Gastrocnemius medialis (tissue), 4 donors: ENCODE results near the gene HEBP2. TPM values are rescaled to one million over a fixed set of nuclear protein-coding genes. Genes with fewer than 3 reads are reported as not detected.

ENCODE experiments used
- ATAC-seq, 2 donors: fragments of 150-250 bp; one replicate each; pipeline ENCODE4 v1.9.1; 2016
- DNase-seq, 2 donors: peaks; one replicate each; pipeline ENCODE4 v3.0.0-alpha.2; 2019
- H3K27ac ChIP-seq, 4 donors: fragments of 200-600 bp; sonication (generic); 1 replicate in 1 of 4; 2 replicates in 3 of 4; pipeline ENCODE4 v1.5.1; 2016 to 2018; ENCODE audit warnings: mild to moderate bottlenecking in 2 of 4, moderate library complexity in 1 of 4
- H3K27me3 ChIP-seq, 3 donors: fragments of 200-600 bp; sonication (generic) in 2 of 3; 1 replicate in 1 of 3; 2 replicates in 2 of 3; pipeline versions ENCODE4 v1.5.1 to v1.6.0; 2016 to 2019; ENCODE audit warnings: mild to moderate bottlenecking in 1 of 3, moderate library complexity in 1 of 3
- H3K36me3 ChIP-seq, 2 donors: fragments of 200-600 bp; sonication (generic) in 1 of 2; one replicate each; pipeline ENCODE4 v1.5.1; 2017 to 2018
- H3K4me1 ChIP-seq, 2 donors: fragments of 200-600 bp; sonication (generic) in 1 of 2; one replicate each; pipeline ENCODE4 v1.5.1; 2016 to 2017; ENCODE audit warnings: mild to moderate bottlenecking in 2 of 2
- H3K4me3 ChIP-seq, 4 donors: fragments of 200-600 bp; sonication (generic) in 3 of 4; 1 replicate in 1 of 4; 2 replicates in 3 of 4; pipeline ENCODE4 v1.5.1; 2016 to 2019; ENCODE audit warnings: mild to moderate bottlenecking in 2 of 4
- H3K9me3 ChIP-seq, 3 donors: fragments of 200-600 bp; sonication (generic) in 2 of 3; 1 replicate in 1 of 3; 2 replicates in 2 of 3; pipeline ENCODE4 v1.5.1; 2016 to 2019
- CTCF ChIP-seq, 5 experiments: fragments of 450-650 bp in 3 of 5; fragments of 200-600 bp in 2 of 5; sonication (generic) in 2 of 5; IDR thresholded peaks in 4 of 5; conservative IDR thresholded peaks in 1 of 5; 1 replicate in 4 of 5; 2 replicates in 1 of 5; pipeline ENCODE4 v1.5.1; 2016 to 2019; ENCODE audit warnings: antibody characterized with exemption in 5 of 5, mild to moderate bottlenecking in 3 of 5, moderate library complexity in 3 of 5
- POLR2A ChIP-seq, 2 donors: fragments of 450-650 bp; IDR thresholded peaks; one replicate each; pipeline ENCODE4 v1.6.1; 2017; ENCODE audit warnings: antibody characterized with exemption in 2 of 2, mild to moderate bottlenecking in 2 of 2, moderate library complexity in 2 of 2
- in situ Hi-C, 4 donors: fragments of 200-750 bp; cut with MboI; loops; one replicate each; pipeline versions ENCODE4 v1.15.0 to v1.8.0; 2017; ENCODE audit warnings: low sequenced_read_pairs in 4 of 4
- intact Hi-C: fragments of 100-400 bp; cut with DNase I; formaldehyde crosslinking; loops from one replicate; pipeline ENCODE4 v1.15.1; 2023; ENCODE audit warnings: low total_unique reads
- total RNA-seq, 4 donors: library from RNA; depleted of rRNA; stranded (reverse); fragments of >200 nt; gene quantifications; one replicate each; pipeline versions ENCODE4 v1.1.0 to v1.2.3, GENCODE V29; 2016

HEBP2 gene
- total RNA-seq, 4 donors from 2014 or later: 60.3 to 81.5 (median 74.8) TPM

DNA sequence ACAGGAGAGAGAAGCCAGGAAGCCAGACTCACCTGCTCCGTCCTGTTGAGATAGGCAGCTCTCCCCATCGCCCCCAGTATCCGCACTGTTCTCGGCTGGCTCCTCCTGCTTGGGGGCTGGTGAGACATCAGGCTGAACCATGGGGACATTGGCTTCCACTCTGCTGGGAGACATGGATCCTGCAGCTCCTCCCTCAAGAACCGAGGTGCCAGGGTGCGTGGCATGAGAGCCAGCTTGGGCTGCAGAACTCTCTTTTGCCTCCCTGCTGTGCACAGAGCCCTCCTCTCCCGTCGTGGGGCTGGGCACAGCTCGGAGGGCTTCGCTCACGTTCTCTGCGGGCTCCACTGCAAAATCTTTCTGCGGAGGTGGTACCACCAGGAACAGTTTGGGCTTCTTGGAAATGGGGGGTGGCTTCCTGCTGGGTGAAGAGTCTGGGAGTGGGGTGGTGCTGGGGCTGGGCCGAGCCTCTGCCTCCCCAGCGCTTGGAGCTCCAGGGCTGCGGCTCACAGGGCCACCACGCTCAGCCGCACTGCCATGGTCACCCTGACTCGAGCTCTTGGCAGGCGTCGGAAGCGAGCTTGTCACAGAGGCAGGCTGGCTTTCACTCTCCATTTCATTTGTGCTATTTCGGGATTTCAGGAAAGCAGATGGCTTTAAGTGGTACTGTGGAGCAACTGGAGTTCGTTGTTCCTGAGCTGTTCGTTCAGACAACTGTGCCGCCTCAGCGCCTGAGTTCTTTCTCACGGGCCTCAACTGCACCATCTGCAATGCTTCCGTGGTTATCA, 26.5 kb downstream of the HEBP2 start:
- intact Hi-C loops: no loop called here
- ATAC-seq (no peak), DNase-seq (no peak)
- TF ChIP-seq CTCF (IDR thresholded peaks at IDR 0.05 in 4 of 5, conservative IDR thresholded peaks at IDR 0.05 in 1 of 5) (no peak), POLR2A (IDR thresholded peaks at IDR 0.05) (no peak)
- no peaks in the 10 kb centered on the region for H3K36me3 ChIP-seq
- H3K27me3 ChIP-seq: no peaks in the 10 kb centered on the region
- H3K4me1 ChIP-seq: peaks cover 0 to 5% of the 10 kb centered on the region in 2 donors
- in situ Hi-C loops: loop anchor here (5.0 to 25.0 kb wide), 5 partner anchors 84 to 334 kb away; partner anchors contain the start of gene CCDC28A (in 1 of the 4)
- H3K9me3 ChIP-seq: no peaks in the 10 kb centered on the region
- no peak overlapping the region for H3K27ac ChIP-seq
- no peak overlapping the region for H3K4me3 ChIP-seq

GRCh38 chr6:138431256-138432062, 27.4 kb downstream of the HEBP2 start:
- Histone ChIP-seq H3K36me3 (no peaks in the 10 kb centered on the region), H3K4me3 (no peak overlapping the region), H3K27me3 (no peaks in the 10 kb centered on the region), H3K9me3 (no peaks in the 10 kb centered on the region), H3K27ac (no peak overlapping the region), H3K4me1 (peaks cover 0 to 5% of the 10 kb centered on the region in 2 donors)
- in situ Hi-C loops (loop anchor here (5.0 to 25.0 kb wide), 5 partner anchors 83 to 333 kb away; partner anchors contain the start of gene CCDC28A (in 1 of the 4)), intact Hi-C loops (no loop called here)
- no peak for TF ChIP-seq CTCF (IDR thresholded peaks at IDR 0.05 in 4 of 5, conservative IDR thresholded peaks at IDR 0.05 in 1 of 5)
- no peak for TF ChIP-seq POLR2A (IDR thresholded peaks at IDR 0.05)
- DNase-seq (no peak), ATAC-seq (no peak)

DNA sequence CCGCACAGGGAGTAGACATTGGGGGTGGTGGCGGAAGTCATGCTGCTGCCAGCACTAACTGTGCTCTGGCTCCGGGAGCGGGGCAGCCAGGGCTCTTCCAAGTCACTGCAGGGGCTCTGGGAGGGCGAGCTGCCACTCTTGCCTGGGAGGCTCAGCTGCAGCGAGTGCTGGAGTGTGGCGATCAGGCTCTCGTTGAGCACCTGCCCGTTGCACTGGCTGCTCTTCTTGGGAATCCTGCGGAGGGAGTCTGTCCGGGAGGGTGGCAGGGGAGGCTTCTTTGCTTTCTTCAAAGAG, 28.0 kb downstream of the HEBP2 start:
- Histone ChIP-seq H3K9me3 (no peaks in the 10 kb centered on the region), H3K4me1 (peaks cover 0 to 5% of the 10 kb centered on the region in 2 donors), H3K36me3 (no peaks in the 10 kb centered on the region), H3K27ac (no peak overlapping the region), H3K27me3 (no peaks in the 10 kb centered on the region), H3K4me3 (no peak overlapping the region)
- in situ Hi-C loops: loop anchor here (5.0 to 25.0 kb wide), 5 partner anchors 83 to 333 kb away; partner anchors contain the start of gene CCDC28A (in 1 of the 4)
- ATAC-seq (no peak), DNase-seq (no peak)
- intact Hi-C loops: no loop called here
- TF ChIP-seq POLR2A (IDR thresholded peaks at IDR 0.05) (no peak), CTCF (IDR thresholded peaks at IDR 0.05 in 4 of 5, conservative IDR thresholded peaks at IDR 0.05 in 1 of 5) (no peak)

DNA sequence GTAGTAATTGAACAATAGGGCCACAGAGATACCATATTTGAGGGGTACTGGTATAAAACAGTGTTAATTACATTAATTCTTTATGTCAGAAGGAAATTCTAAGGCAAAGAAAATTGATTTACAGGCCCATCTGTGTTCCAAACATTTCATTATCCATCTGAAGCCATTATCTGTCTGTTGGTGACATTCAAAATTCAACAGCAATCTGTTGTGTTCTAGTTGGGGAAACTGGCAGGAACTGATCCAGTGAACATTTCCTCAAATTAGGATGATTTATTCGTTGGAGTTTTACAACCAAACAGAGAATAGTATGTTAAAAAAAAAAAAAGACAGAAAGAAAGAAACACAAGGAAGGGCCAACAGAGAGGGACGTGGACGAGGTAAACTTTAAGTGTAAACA, 30.1 kb downstream of the HEBP2 start:
- intact Hi-C loops: no loop called here

More for the DNA sequence above, 30.1 kb downstream of the HEBP2 start:
- in situ Hi-C loops: loop anchor here (5.0 to 25.0 kb wide), 5 partner anchors 81 to 331 kb away; partner anchors contain the start of gene CCDC28A (in 1 of the 4)
- TF ChIP-seq POLR2A (IDR thresholded peaks at IDR 0.05) (no peak), CTCF (IDR thresholded peaks at IDR 0.05 in 4 of 5, conservative IDR thresholded peaks at IDR 0.05 in 1 of 5) (no peak)
- Histone ChIP-seq H3K27me3 (no peaks in the 10 kb centered on the region), H3K36me3 (no peaks in the 10 kb centered on the region), H3K4me1 (peaks cover 0 to 2% of the 10 kb centered on the region in 2 donors), H3K4me3 (no peak overlapping the region), H3K27ac (no peak overlapping the region), H3K9me3 (no peaks in the 10 kb centered on the region)
- no peak for ATAC-seq
- no peak for DNase-seq
